H1 (cell line): Measurements from ENCODE around the gene PORCN. TPM values are rescaled to one million over a fixed set of nuclear protein-coding genes. Genes with fewer than 3 reads are reported as not detected.

Experiments
- HDAC2 ChIP-seq, 2 experiments: fragments of 300-600 bp in 1 of 2; sonication (generic) in 1 of 2; IDR thresholded peaks; 2 replicates each; pipeline ENCODE4 v1.6.1; 2011 to 2012; ENCODE audit warnings: low read depth in 2 of 2, low read length in 2 of 2, mild to moderate bottlenecking in 2 of 2, moderate library complexity in 2 of 2, borderline replicate concordance in 1 of 2, inconsistent platforms in 1 of 2
- polyA plus RNA-seq, 7 experiments: library from polyadenylated mRNA; depleted of rRNA in 3 of 7; stranded (reverse) in 5 of 7; unstranded in 2 of 7; fragments of >200 nt in 5 of 7; fragments of 200-250 nt in 2 of 7; gene quantifications; 1 replicate in 5 of 7; 2 replicates in 1 of 7; 4 replicates in 1 of 7; pipeline versions ENCODE4 v1.2.1 to v1.2.3, GENCODE V29; 2011 to 2013; ENCODE audit warnings: missing spikeins in 2 of 7, mixed read lengths in 2 of 7
- total RNA-seq: library from RNA; stranded (reverse); fragmentation: NEBNext Ultra II Directional; extraction: Animal tissue kit (Norgen Biotek cat#: 25700); gene quantifications from 2 replicates; pipeline ENCODE4 v1.2.1, GENCODE V29; 2021

The PORCN gene
- total and polyA plus RNA-seq, 2 of the 8 experiments (the other 6 are each of a cell fraction or from before 2014, with no cell fraction given): 14.6 to 34.1 TPM

DNA sequence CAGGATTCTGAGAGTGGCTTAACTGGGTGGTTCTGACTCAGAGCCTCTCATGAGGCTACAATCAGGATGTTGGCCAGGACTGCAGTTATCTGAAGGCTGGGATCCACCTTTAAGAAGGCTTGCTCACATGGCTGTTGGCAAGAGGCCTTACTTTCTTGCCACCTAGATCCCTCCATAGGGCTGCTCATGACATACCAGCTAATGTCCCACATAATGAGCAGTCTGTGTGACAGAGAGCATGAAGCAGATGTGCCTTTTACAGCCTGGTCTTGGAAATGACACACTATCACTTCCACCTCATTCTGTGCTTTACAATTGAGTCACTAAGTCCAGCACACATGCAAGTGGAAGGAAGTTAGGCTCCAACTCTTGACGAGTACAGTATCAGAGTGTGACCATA lies 61.2 kb downstream of the PORCN start (continued):
- no peak for TF ChIP-seq HDAC2 (IDR thresholded peaks at IDR 0.05; ENCODE audit: borderline replicate concordance in 1 of 2, low read depth in 2 of 2, low read length in 2 of 2)

Other genes starting within 250 kb of the PORCN start
- gene SSX3, start 152.3 kb upstream of the PORCN start, total RNA-seq: not detected in 2 replicates
- gene SSX3, start 152.3 kb upstream of the PORCN start, polyA plus RNA-seq (2011; rRNA removed): not detected in 2 replicates
- 0.32 TPM in 1 of 2 replicates, not detected in the other for gene SSX4, start 125.5 kb upstream of the PORCN start, total RNA-seq
- gene SSX4, start 125.5 kb upstream of the PORCN start, polyA plus RNA-seq (2011; rRNA removed): 0.14 and 0.26 TPM in 2 replicates
- 0.32 TPM in 1 of 2 replicates, not detected in the other for gene SSX4B, start 97.0 kb upstream of the PORCN start, total RNA-seq
- gene SSX4B, start 97.0 kb upstream of the PORCN start, polyA plus RNA-seq (2011; rRNA removed): 0.14 and 0.26 TPM in 2 replicates
- 70.9 and 73.8 TPM in 2 replicates for gene SLC38A5, start 38.7 kb upstream of the PORCN start, total RNA-seq
- 106 and 135 TPM in 2 replicates for gene SLC38A5, start 38.7 kb upstream of the PORCN start, polyA plus RNA-seq (2011; rRNA removed)
- 55.4 and 62.4 TPM in 2 replicates for gene FTSJ1, start 32.8 kb upstream of the PORCN start, total RNA-seq
- gene FTSJ1, start 32.8 kb upstream of the PORCN start, polyA plus RNA-seq (2011; rRNA removed): 80.4 and 104 TPM in 2 replicates
- 143 and 145 TPM in 2 replicates for gene EBP, start 12.8 kb downstream of the PORCN start, total RNA-seq
- gene EBP, start 12.8 kb downstream of the PORCN start, polyA plus RNA-seq (2011; rRNA removed): 286 and 288 TPM in 2 replicates
- 6.5 and 9.7 TPM in 2 replicates for gene TBC1D25, start 30.7 kb downstream of the PORCN start, total RNA-seq
- gene TBC1D25, start 30.7 kb downstream of the PORCN start, polyA plus RNA-seq (2011; rRNA removed): 6.8 and 11.4 TPM in 2 replicates
- gene RBM3, start 65.5 kb downstream of the PORCN start, total RNA-seq: 159 and 164 TPM in 2 replicates
- 73.2 and 99.6 TPM in 2 replicates for gene RBM3, start 65.5 kb downstream of the PORCN start, polyA plus RNA-seq (2011; rRNA removed)
- 19.4 and 19.7 TPM in 2 replicates for gene WDR13, start 88.5 kb downstream of the PORCN start, total RNA-seq
- gene WDR13, start 88.5 kb downstream of the PORCN start, polyA plus RNA-seq (2011; rRNA removed): 46.3 and 120 TPM in 2 replicates
- 0.63 and 0.80 TPM in 2 replicates for gene WAS, start 174.8 kb downstream of the PORCN start, total RNA-seq
- 0.65 and 0.74 TPM in 2 replicates for gene WAS, start 174.8 kb downstream of the PORCN start, polyA plus RNA-seq (2011; rRNA removed)
- gene SUV39H1, start 187.7 kb downstream of the PORCN start, total RNA-seq: 14.1 and 14.8 TPM in 2 replicates
- 27.8 and 38.4 TPM in 2 replicates for gene SUV39H1, start 187.7 kb downstream of the PORCN start, polyA plus RNA-seq (2011; rRNA removed)